Left ventricle myocardium inferior (tissue), 1 donor: ENCODE measurements around the gene CCDC57. TPM values are rescaled to one million over a fixed set of nuclear protein-coding genes. Genes with fewer than 3 reads are reported as not detected.
"Not testable (repeated sequence)": the region's sequence is repeated elsewhere in the genome, so short reads cannot be mapped to it uniquely, and the experiment has no call there.

Experiments
- DNase-seq: peaks from one replicate; pipeline ENCODE4 v3.0.0-alpha.2; 2020
- H3K27ac ChIP-seq: fragments of 200-600 bp; replicated peaks from 2 replicates; pipeline ENCODE4 v1.8.0; 2021
- H3K27me3 ChIP-seq: fragments of 200-600 bp; 2 replicates; pipeline ENCODE4 v1.8.0; 2021; ENCODE audit warnings: low read depth
- H3K36me3 ChIP-seq: fragments of 200-600 bp; 2 replicates; pipeline ENCODE4 v1.8.0; 2021
- H3K4me1 ChIP-seq: fragments of 200-600 bp; 2 replicates; pipeline ENCODE4 v1.8.0; 2021
- H3K4me3 ChIP-seq: fragments of 200-600 bp; 2 replicates; pipeline ENCODE4 v1.8.0; 2021; ENCODE audit warnings: mild to moderate bottlenecking, moderate library complexity
- H3K9me3 ChIP-seq: fragments of 200-600 bp; replicated peaks from 2 replicates; pipeline ENCODE4 v1.8.0; 2021
- CTCF ChIP-seq: fragments of 200-600 bp; IDR thresholded peaks from 2 replicates; pipeline ENCODE4 v1.8.0; 2021; ENCODE audit warnings: antibody characterized with exemption, mild to moderate bottlenecking, borderline replicate concordance
- intact Hi-C: fragments of 100-400 bp; cut with micrococcal nuclease; formaldehyde crosslinking; loops from one replicate; pipeline ENCODE4 v1.11.0; 2022
- total RNA-seq: library from RNA; stranded (reverse); fragmentation: NEBNext Ultra II Directional; extraction: Animal tissue kit (Norgen Biotek cat#: 25700); gene quantifications from one replicate; pipeline ENCODE4 v1.2.1, GENCODE V29; 2021
- donor health status: DM: no; HTN: yes; CAD: no; lungs with severe emphysema.

Gene CCDC57
- total RNA-seq, 1 donor from 2014 or later, result 8.1 TPM

GRCh38 chr17:82256242-82256885 is 43.7 kb upstream of the CCDC57 start:
- Histone ChIP-seq H3K9me3 (no peaks in the 10 kb centered on the region), H3K27me3 (no peaks in the 10 kb centered on the region), H3K4me1 (peaks cover 3% of the 10 kb centered on the region), H3K36me3 (peaks cover 81% of the 10 kb centered on the region), H3K4me3 (no peak overlapping the region), H3K27ac (no peak overlapping the region)
- DNase-seq, result no peak
- no peak for TF ChIP-seq CTCF
- intact Hi-C loops, result no loop called here

- Histone ChIP-seq H3K27me3 (no peaks in the 10 kb centered on the region), H3K27ac (no peak overlapping the region), H3K4me3 (no peak overlapping the region), H3K9me3 (no peaks in the 10 kb centered on the region), H3K36me3 (peaks cover 81% of the 10 kb centered on the region), H3K4me1 (peaks cover 10% of the 10 kb centered on the region)
- no peak for TF ChIP-seq CTCF
- intact Hi-C loops, result no loop called here
- no peak for DNase-seq
Measured at GRCh38 chr17:82255402-82255972, 42.8 kb upstream of the CCDC57 start.

- Histone ChIP-seq H3K4me1 (peaks cover 18% of the 10 kb centered on the region), H3K36me3 (peaks cover 86% of the 10 kb centered on the region)
- DNase-seq, H3K4me3 ChIP-seq, intact Hi-C loops, H3K27ac ChIP-seq, H3K9me3 ChIP-seq, H3K27me3 ChIP-seq: not testable (repeated sequence)
Measured at GRCh38 chr17:82254746-82255145, 42.1 kb upstream of the CCDC57 start.

GRCh38 chr17:82254096-82254495 is 41.5 kb upstream of the CCDC57 start:
- intact Hi-C loops, H3K27me3 ChIP-seq, H3K9me3 ChIP-seq, H3K27ac ChIP-seq, DNase-seq, H3K4me3 ChIP-seq: not testable (repeated sequence)
- Histone ChIP-seq H3K36me3 (peaks cover 86% of the 10 kb centered on the region), H3K4me1 (peaks cover 18% of the 10 kb centered on the region)

GRCh38 chr17:82253179-82253544 is 40.5 kb upstream of the CCDC57 start:
- TF ChIP-seq CTCF, result no peak
- Histone ChIP-seq H3K27me3 (no peaks in the 10 kb centered on the region), H3K27ac (no peak overlapping the region), H3K4me3 (no peak overlapping the region), H3K4me1 (peaks cover 26% of the 10 kb centered on the region), H3K9me3 (no peaks in the 10 kb centered on the region), H3K36me3 (peaks cover 86% of the 10 kb centered on the region)
- DNase-seq, result no peak
- intact Hi-C loops, result no loop called here

- DNase-seq, result no peak
- H3K36me3 ChIP-seq, result peaks cover 86% of the 10 kb centered on the region
- intact Hi-C loops, result no loop called here
- no peak for TF ChIP-seq CTCF
- no peak overlapping the region for H3K4me3 ChIP-seq
- no peaks in the 10 kb centered on the region for H3K27me3 ChIP-seq
- no peaks in the 10 kb centered on the region for H3K9me3 ChIP-seq
- peaks cover 31% of the 10 kb centered on the region for H3K4me1 ChIP-seq
- H3K27ac ChIP-seq, result no peak overlapping the region
Measured at GRCh38 chr17:82252511-82253178, 40.0 kb upstream of the CCDC57 start.
